ENCODE results near the gene NHEJ1.

NHEJ1 gene

GRCh38 chr2:219041252-219041651 lies 119.4 kb downstream of the NHEJ1 start, which contains the start of gene CFAP65:
TSS of gene CFAP65 (minus strand) at chr2:219041516. CDS start at chr2:219039048, 2,468 bp downstream.
- TF ChIP-seq GATA2 (IDR thresholded peaks at IDR 0.05; ENCODE audit: low read depth, low read length), result no peak
- no peak for TF ChIP-seq GATA3 (IDR thresholded peaks at IDR 0.05; ENCODE audit: low read depth, low read length)

DNA sequence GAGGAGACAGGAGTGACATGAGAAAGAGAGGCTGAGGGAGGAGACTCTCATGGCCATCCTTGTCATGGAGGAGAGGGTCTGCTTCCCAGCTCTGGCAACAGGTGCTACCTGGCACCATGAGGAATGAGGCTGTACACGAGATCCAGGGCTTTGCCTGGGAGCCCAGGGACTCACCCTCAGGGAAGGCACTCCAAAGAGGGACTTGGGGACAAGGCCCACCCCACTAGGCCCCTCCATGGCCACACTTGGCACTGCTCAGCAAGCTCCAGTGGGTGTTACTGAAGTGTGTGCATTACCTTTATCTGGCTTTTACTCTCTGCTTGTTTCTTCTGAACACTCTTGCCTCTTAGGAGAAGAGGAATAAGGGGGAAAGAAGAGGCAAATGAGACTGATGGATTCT lies 122.0 kb downstream of the NHEJ1 start:
- TF ChIP-seq GATA3 (IDR thresholded peaks at IDR 0.05; ENCODE audit: low read depth, low read length) (no peak), GATA2 (IDR thresholded peaks at IDR 0.05; ENCODE audit: low read depth, low read length) (no peak)

DNA sequence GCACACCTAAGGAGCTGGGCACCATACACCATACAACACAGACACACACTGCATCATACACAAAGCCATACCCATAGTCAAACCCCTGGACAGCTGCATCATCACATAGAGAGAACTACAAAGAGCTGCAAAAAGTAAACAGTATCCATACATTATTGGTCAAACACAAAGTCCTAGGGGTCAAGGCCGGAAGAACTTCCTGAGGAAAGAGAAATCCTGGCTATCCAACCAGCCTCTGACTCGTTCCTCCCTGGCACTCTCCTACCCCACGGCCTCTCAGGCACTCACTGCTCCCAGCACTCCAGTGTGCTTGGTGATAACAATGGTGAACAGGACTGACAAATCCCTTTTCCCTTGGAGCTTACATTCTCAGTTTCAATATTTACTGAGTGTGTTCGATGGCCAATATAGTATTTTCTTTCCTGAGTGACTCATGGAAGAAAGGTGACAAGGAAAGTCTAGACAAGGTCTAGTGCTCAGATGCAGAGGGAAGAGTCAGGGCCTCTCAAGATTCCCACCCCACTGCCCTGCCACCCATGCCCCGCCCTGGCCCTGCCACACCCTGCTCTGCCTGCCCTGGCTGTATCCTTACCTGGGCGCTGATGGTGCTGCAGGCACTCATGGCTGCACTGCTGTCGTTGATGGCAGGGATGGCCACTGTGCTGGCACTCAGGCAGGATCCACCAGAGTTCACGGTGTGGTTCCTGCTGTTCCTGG lies 122.7 kb downstream of the NHEJ1 start:
- TF ChIP-seq GATA3 (IDR thresholded peaks at IDR 0.05; ENCODE audit: low read depth, low read length), result no peak
- no peak for TF ChIP-seq GATA2 (IDR thresholded peaks at IDR 0.05; ENCODE audit: low read depth, low read length)

- TF ChIP-seq GATA2 (IDR thresholded peaks at IDR 0.05; ENCODE audit: low read depth, low read length) (no peak), GATA3 (IDR thresholded peaks at IDR 0.05; ENCODE audit: low read depth, low read length) (no peak)
Observed at GRCh38 chr2:219035942-219036341, 124.7 kb downstream of the NHEJ1 start.

DNA sequence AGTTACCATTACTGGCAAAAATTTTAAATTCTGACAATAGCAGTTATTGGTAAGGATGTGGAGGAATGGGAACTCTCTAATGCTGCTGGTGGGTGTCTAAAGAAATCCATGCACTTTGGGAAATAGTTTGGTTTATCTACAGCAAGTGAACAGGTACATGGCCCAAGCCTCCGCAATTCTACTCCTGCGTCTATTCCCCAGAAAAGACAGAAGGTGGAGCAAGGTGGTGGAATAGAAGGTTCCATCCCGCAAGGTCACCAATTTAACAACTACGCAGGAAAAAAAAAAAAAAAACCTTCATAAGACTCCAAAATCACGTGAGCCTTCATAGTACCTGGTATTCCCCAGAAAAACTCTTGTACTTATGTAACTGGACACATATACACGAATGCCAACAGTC lies 125.8 kb downstream of the NHEJ1 start:
- no peak for TF ChIP-seq GATA3 (IDR thresholded peaks at IDR 0.05; ENCODE audit: low read depth, low read length)
- TF ChIP-seq GATA2 (IDR thresholded peaks at IDR 0.05; ENCODE audit: low read depth, low read length), result no peak

GRCh38 chr2:219032051-219032745 lies 128.4 kb downstream of the NHEJ1 start:
- TF ChIP-seq GATA2 (IDR thresholded peaks at IDR 0.05; ENCODE audit: low read depth, low read length), result no peak
- TF ChIP-seq GATA3 (IDR thresholded peaks at IDR 0.05; ENCODE audit: low read depth, low read length), result no peak

GRCh38 chr2:219031005-219031738 lies 129.4 kb downstream of the NHEJ1 start:
- TF ChIP-seq GATA2 (IDR thresholded peaks at IDR 0.05; ENCODE audit: low read depth, low read length), result no peak
- no peak for TF ChIP-seq GATA3 (IDR thresholded peaks at IDR 0.05; ENCODE audit: low read depth, low read length)

DNA sequence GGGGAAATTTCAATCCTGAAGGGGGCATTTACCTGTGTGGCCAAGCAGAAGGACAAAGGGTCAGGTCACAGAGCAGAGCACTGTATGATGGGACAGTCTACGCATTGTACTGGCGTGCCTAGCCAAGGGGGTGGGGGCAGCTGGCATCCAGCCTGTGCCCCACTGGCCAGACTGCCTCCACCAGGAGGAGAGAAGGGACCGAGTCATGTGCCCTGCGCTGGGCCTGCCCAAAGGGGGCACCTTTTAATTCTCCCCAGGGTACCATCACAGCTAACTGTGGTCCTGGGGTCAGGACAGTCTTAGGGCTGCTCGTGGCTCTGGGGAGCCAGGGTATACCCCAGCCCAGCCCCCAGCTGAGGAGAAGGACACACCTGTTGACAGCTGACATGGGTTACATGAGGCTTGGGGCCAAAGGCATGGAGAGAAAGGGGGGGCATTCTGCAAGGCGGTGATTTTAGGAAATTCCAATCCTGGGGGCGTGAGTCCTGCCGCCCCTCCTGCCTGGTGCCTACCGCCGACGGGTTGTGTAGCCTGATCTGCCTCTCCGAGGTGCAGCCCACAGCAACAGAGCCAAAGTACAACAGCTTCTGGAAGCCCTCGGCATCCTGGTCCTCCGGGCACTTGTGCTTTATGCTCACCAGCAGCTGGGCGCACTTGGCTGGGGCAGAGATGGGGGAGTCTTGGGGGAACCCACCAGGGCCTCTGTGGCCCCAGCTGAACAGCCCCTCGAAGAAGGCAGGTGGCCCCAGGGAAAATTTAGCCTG lies 130.3 kb downstream of the NHEJ1 start:
- TF ChIP-seq GATA2 (IDR thresholded peaks at IDR 0.05; ENCODE audit: low read depth, low read length), result no peak
- no peak for TF ChIP-seq GATA3 (IDR thresholded peaks at IDR 0.05; ENCODE audit: low read depth, low read length)

- TF ChIP-seq GATA2 (IDR thresholded peaks at IDR 0.05; ENCODE audit: low read depth, low read length), result no peak
- TF ChIP-seq GATA3 (IDR thresholded peaks at IDR 0.05; ENCODE audit: low read depth, low read length), result no peak
Observed at GRCh38 chr2:219029829-219030165, 130.8 kb downstream of the NHEJ1 start.

DNA sequence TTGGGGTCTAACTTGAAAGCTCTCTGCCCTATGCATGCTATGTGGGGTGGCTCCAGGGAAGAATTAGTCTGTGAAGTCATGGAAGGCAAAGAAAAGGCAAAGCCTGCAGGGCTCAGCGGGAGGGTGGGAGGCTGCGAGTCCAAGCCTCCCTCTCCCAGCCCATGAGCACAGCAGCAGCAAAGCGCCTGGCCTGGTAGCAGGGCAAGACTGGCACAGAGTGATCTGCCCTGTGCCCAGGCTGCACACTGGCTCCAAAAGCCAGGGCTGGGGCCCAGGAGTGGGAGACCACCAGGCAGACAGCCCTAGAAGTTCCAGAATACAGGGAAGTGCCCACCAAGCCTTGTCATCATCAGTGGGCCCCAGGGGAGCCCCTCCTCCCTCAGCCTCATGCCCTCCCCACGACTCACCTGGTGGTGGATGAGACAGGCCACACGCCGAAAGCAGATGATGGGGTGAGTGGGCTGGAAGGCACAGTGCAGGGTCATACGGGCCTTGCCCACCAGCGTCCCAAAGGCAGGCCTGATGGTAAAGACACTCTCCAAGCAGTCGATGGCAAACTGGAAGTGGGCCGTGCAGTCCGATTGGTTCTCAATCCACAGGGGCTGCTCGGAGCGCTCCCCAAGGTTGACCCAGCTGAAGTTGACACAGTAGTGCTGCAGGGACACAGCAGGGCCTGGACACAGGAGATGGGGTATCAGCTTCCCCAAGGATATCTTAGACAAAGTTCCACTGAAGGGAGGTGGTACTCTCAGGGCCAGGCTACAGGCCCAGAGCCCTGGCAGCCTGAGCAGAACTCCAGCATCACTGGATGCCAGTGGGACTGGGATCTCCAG lies 131.4 kb downstream of the NHEJ1 start:
- TF ChIP-seq GATA3 (IDR thresholded peaks at IDR 0.05; ENCODE audit: low read depth, low read length) (no peak), GATA2 (IDR thresholded peaks at IDR 0.05; ENCODE audit: low read depth, low read length) (no peak)

DNA sequence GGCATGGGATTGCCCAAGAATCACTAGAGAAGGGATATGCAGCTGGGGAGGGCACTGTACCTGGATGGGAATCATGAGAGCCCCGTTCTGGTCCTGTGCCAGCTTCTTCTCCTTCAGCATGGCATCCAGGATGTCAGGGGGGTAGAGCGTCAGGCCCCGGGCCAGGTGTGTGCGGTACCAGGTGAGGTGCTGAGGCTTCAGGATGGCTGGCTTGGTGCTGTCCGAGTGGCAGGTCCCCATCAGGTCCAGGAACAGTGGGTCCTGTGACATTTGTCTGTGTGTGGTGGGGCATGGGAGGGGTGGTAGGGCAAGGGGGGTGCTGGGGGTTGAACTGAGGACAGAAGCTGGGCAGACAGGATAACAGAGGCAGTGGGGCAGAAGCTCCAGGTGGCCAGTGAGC lies 132.5 kb downstream of the NHEJ1 start:
- TF ChIP-seq GATA2 (IDR thresholded peaks at IDR 0.05; ENCODE audit: low read depth, low read length) (no peak), GATA3 (IDR thresholded peaks at IDR 0.05; ENCODE audit: low read depth, low read length) (no peak)

DNA sequence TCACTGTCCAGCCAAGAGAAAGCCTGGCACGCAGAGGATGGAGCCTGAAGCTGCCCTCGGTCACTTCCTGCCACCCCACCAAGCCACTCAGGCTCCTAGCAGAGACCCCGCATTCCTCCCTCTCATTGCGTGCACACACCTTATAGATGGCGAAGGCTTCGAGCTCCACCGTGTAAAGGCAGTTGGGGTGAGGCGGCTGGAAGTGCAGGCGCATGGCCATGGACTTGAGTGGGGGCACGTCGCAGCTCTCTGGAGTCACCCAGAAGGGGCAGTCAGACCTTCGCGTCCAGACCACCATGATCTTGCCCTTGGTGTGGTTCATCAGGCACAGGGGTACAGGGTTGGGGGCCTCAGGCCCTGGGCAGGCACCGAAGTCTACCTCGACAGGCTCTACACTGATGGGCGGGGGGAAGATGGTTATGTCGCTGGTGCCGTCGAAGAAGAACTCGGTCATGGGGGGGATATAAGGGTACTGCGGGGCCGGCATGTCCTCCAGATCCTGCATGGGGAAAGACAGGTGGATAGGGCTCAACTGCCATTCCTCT lies 133.0 kb downstream of the NHEJ1 start:
- TF ChIP-seq GATA3 (IDR thresholded peaks at IDR 0.05; ENCODE audit: low read depth, low read length), result no peak
- no peak for TF ChIP-seq GATA2 (IDR thresholded peaks at IDR 0.05; ENCODE audit: low read depth, low read length)

GRCh38 chr2:219026946-219027345 lies 133.7 kb downstream of the NHEJ1 start:
- no peak for TF ChIP-seq GATA2 (IDR thresholded peaks at IDR 0.05; ENCODE audit: low read depth, low read length)
- TF ChIP-seq GATA3 (IDR thresholded peaks at IDR 0.05; ENCODE audit: low read depth, low read length), result no peak

All from SH-SY5Y (cell line).